Measurements from ENCODE around the gene MRPL14.
A peak's percentile ranks its signal among the peaks of the same experiment; 100 is the strongest.

The MRPL14 gene

GRCh38 chr6:44094403-44095242, 32.6 kb downstream of the MRPL14 start:
- Histone ChIP-seq H2BK5ac (ENCODE audit: low read depth, low read length, poor library complexity, severe bottlenecking) (no peak overlapping the region), H3K18ac (ENCODE audit: low read depth in 1 of 2, low read length in 2 of 2) (no peak overlapping the region), H3K9ac (ENCODE audit: low read length) (no peak overlapping the region), H2BK15ac (ENCODE audit: low read depth, poor library complexity, severe bottlenecking) (no peak overlapping the region), H3K27ac (ENCODE audit: low read length, poor library complexity, severe bottlenecking) (no peak overlapping the region), H3K4me1 (ENCODE audit: control insufficient read depth, insufficient read depth, low read depth, low read length) (peaks cover 18% of the 10 kb centered on the region), H2AFZ (ENCODE audit: low read depth, low read length) (no peak overlapping the region), H3K23ac (ENCODE audit: low read length in 2 of 2) (no peak overlapping the region), H3K4me2 (ENCODE audit: low read length, poor library complexity, severe bottlenecking) (no peak overlapping the region), H2BK120ac (ENCODE audit: low read depth, low read length) (no peak overlapping the region), H3K4me3 (ENCODE audit: insufficient read depth in 1 of 2, low read depth in 1 of 2, low read length in 2 of 2) (no peak overlapping the region), H3K27me3 (ENCODE audit: control insufficient read depth in 1 of 2, insufficient read depth in 1 of 2, low read length in 2 of 2) (no peaks in the 10 kb centered on the region), H3K9me3 (ENCODE audit: control insufficient read depth, low read length) (no peaks in the 10 kb centered on the region), H2AK5ac (ENCODE audit: low read length, severe bottlenecking) (peak overlapping the region; percentile 58), H2BK12ac (ENCODE audit: low read length in 2 of 2) (no peak overlapping the region), H3K79me1 (replicated peaks; ENCODE audit: low read length, poor library complexity, severe bottlenecking) (peaks cover 27% of the 10 kb centered on the region), H3K36me3 (ENCODE audit: control insufficient read depth in 1 of 2, insufficient read depth in 2 of 2, low read depth in 1 of 2, low read length in 2 of 2) (peaks cover 16 to 35% of the 10 kb centered on the region in 2 experiments), H3K14ac (ENCODE audit: low read length in 2 of 2) (no peak overlapping the region), H4K8ac (ENCODE audit: low read length) (no peak overlapping the region), H4K91ac (ENCODE audit: low read length) (no peak overlapping the region), H3K4ac (ENCODE audit: low read depth in 1 of 2, low read length in 2 of 2) (no peak overlapping the region)
- no peak for DNase-seq
- WGBS, result 93% methylated on average over 10 of the region's 10 CpGs

DNA sequence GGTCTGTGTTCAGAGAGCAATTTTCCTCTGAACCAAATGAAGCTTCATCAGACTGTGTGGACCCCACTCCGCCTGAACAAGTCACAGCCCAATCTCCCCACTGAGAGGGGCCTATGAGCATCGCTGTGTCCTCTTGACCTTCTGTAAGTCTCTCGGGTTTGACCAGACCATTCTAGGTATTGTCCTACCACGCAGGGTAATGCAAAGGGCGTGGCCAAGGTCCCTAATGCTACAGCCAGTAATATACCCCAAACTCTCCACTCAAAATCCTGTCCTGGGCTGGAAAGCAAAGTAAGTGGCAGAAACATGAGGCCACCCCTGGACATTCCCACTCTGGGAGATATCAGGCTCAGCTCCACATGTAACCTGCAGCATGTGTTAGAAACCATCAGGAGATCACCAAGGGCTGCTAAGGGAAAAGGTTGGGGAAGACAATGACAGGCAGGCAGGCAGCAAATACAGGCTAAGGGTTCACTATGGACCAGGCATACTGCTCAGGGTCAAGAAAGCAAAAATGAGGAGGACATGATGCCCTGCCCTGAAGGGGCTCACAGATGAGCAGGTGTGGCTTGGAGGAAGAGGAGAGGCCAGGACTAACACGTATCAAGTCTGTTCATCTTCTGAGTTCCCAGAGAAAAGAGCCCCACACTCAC, 33.4 kb downstream of the MRPL14 start:
- no peak overlapping the region for H3K18ac ChIP-seq (ENCODE audit: low read depth in 1 of 2, low read length in 2 of 2)
- H2AFZ ChIP-seq (ENCODE audit: low read depth, low read length), result no peak overlapping the region
- no peak overlapping the region for H2BK15ac ChIP-seq (ENCODE audit: low read depth, poor library complexity, severe bottlenecking)
- H2AK5ac ChIP-seq (ENCODE audit: low read length, severe bottlenecking), result no peak overlapping the region
- no peak overlapping the region for H4K91ac ChIP-seq (ENCODE audit: low read length)
- H3K79me1 ChIP-seq (replicated peaks; ENCODE audit: low read length, poor library complexity, severe bottlenecking), result peaks cover 27% of the 10 kb centered on the region
- peaks cover 17 to 40% of the 10 kb centered on the region in 2 experiments for H3K36me3 ChIP-seq (ENCODE audit: control insufficient read depth in 1 of 2, insufficient read depth in 2 of 2, low read depth in 1 of 2, low read length in 2 of 2)
- no peak overlapping the region for H2BK12ac ChIP-seq (ENCODE audit: low read length in 2 of 2)
- no peaks in the 10 kb centered on the region for H3K9me3 ChIP-seq (ENCODE audit: control insufficient read depth, low read length)
- no peaks in the 10 kb centered on the region for H3K27me3 ChIP-seq (ENCODE audit: control insufficient read depth in 1 of 2, insufficient read depth in 1 of 2, low read length in 2 of 2)
- H2BK120ac ChIP-seq (ENCODE audit: low read depth, low read length), result no peak overlapping the region
- H3K9ac ChIP-seq (ENCODE audit: low read length), result no peak overlapping the region
- no peak for DNase-seq
- H3K4me1 ChIP-seq (ENCODE audit: control insufficient read depth, insufficient read depth, low read depth, low read length), result peaks cover 18% of the 10 kb centered on the region
- H3K23ac ChIP-seq (ENCODE audit: low read length in 2 of 2), result no peak overlapping the region
- H3K14ac ChIP-seq (ENCODE audit: low read length in 2 of 2), result no peak overlapping the region
- H3K4me2 ChIP-seq (ENCODE audit: low read length, poor library complexity, severe bottlenecking), result no peak overlapping the region
- no peak overlapping the region for H3K4ac ChIP-seq (ENCODE audit: low read depth in 1 of 2, low read length in 2 of 2)
- H2BK5ac ChIP-seq (ENCODE audit: low read depth, low read length, poor library complexity, severe bottlenecking), result no peak overlapping the region
- H3K27ac ChIP-seq (ENCODE audit: low read length, poor library complexity, severe bottlenecking), result no peak overlapping the region
- 93% methylated on average over 6 of the region's 6 CpGs for WGBS
- H3K4me3 ChIP-seq (ENCODE audit: insufficient read depth in 1 of 2, low read depth in 1 of 2, low read length in 2 of 2), result no peak overlapping the region
- no peak overlapping the region for H4K8ac ChIP-seq (ENCODE audit: low read length)

GRCh38 chr6:44093066-44093465, 34.2 kb downstream of the MRPL14 start:
- Histone ChIP-seq H3K27me3 (ENCODE audit: control insufficient read depth in 1 of 2, insufficient read depth in 1 of 2, low read length in 2 of 2) (no peaks in the 10 kb centered on the region), H3K18ac (ENCODE audit: low read depth in 1 of 2, low read length in 2 of 2) (peak overlapping the region in 1 of 2 experiments; percentile 6), H3K36me3 (ENCODE audit: control insufficient read depth in 1 of 2, insufficient read depth in 2 of 2, low read depth in 1 of 2, low read length in 2 of 2) (peaks cover 17 to 35% of the 10 kb centered on the region in 2 experiments), H4K91ac (ENCODE audit: low read length) (no peak overlapping the region), H3K4me2 (ENCODE audit: low read length, poor library complexity, severe bottlenecking) (no peak overlapping the region), H3K4ac (ENCODE audit: low read depth in 1 of 2, low read length in 2 of 2) (no peak overlapping the region), H2BK5ac (ENCODE audit: low read depth, low read length, poor library complexity, severe bottlenecking) (no peak overlapping the region), H4K8ac (ENCODE audit: low read length) (no peak overlapping the region), H3K27ac (ENCODE audit: low read length, poor library complexity, severe bottlenecking) (no peak overlapping the region), H3K23ac (ENCODE audit: low read length in 2 of 2) (no peak overlapping the region), H3K14ac (ENCODE audit: low read length in 2 of 2) (no peak overlapping the region), H3K9ac (ENCODE audit: low read length) (no peak overlapping the region), H2BK120ac (ENCODE audit: low read depth, low read length) (no peak overlapping the region), H2AFZ (ENCODE audit: low read depth, low read length) (no peak overlapping the region), H3K4me1 (ENCODE audit: control insufficient read depth, insufficient read depth, low read depth, low read length) (peaks cover 18% of the 10 kb centered on the region), H3K4me3 (ENCODE audit: insufficient read depth in 1 of 2, low read depth in 1 of 2, low read length in 2 of 2) (no peak overlapping the region), H3K9me3 (ENCODE audit: control insufficient read depth, low read length) (no peaks in the 10 kb centered on the region), H2BK12ac (ENCODE audit: low read length in 2 of 2) (no peak overlapping the region), H3K79me1 (replicated peaks; ENCODE audit: low read length, poor library complexity, severe bottlenecking) (peaks cover 26% of the 10 kb centered on the region), H2AK5ac (ENCODE audit: low read length, severe bottlenecking) (no peak overlapping the region), H2BK15ac (ENCODE audit: low read depth, poor library complexity, severe bottlenecking) (no peak overlapping the region)
- DNase-seq, result no peak
- WGBS, result 97% methylated on average over 5 of the region's 5 CpGs
